Measurements from ENCODE around the gene EVC.
A peak's percentile ranks its signal among the peaks of the same experiment; 100 is the strongest.
"Not testable (repeated sequence)": the region's sequence is repeated elsewhere in the genome, so short reads cannot be mapped to it uniquely, and the experiment has no call there.

Gene EVC

DNA sequence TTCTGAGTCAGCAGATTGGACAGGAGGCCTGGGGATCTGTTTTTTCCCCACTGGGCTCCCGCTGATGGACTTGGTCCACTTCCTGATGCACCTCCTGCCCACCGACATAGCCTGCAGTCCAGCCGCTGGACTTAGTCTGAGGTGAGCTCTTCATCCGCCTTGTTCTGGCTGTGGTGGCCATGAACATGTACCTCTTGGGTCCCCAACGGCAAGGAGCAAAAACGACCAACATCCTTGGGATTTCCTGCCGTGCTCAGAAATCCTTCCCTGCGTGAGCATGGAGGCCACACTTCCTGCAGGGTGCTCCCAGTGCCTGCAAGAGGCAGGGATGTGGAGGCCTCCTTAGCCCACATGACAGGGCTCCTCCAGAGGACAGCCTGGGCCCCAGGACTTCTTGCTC is 105.1 kb downstream of the EVC start:
- no peak for DNase-seq (ENCODE audit: low spot score)

DNA sequence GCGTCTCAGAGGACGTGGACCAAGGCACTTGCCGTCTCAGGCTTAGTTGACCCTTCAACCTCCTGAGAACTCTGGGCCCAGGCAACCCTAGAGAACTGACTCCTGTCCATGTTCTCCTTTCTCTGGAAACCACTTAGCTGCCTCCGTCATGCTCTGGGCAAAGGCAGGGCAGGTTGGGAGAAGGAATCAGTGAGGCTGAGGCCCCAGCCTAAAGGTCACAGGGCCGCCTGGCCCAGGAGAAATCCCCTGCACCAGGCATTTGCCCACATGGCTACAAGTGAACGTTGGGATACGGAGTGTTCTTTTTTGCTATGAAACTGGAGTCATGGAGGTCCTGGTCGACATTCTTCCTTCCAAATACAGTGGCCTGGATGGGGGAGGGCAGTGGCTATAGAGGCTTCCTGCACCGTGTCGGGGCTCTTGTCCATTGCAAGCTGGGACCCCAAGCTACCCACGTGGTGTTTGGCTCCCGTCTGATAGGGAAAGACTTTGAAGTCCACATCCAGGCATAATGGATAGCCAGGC is 105.9 kb downstream of the EVC start:
- no peak for DNase-seq (ENCODE audit: low spot score)

DNA sequence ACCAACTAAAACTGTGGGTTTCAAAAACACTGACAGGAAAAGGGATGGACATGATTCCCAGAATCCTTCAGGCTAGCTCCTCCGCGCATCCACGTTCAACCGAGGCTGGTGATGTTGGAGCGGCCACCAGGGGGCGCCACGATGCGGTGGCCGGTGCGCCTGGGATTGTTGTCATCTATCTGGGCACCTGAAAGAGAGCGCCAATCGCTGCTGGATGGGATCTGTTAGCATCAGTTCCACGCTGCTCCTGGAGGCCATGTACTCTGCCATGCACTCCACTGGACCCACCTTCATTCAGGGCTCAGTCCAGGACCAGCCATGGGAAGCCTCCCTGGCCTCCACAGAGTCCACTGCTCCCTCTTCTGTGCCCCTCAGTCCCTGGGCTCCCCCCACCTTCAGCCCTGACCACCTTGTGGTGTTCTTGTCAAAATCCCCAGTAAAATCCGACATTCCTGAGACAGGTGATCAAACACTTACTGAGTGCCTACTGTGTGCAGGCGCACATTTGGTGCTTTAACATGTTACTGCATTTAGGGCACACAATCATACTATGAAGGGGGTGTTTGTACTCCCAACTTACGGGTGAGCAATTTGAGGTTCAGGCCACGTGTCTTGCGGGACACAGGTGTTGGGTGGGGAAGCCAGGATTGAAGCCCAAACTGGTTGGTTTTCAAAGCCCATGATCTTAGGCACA is 110.8 kb downstream of the EVC start:
- DNase-seq (ENCODE audit: low spot score): peak; percentile 7

DNA sequence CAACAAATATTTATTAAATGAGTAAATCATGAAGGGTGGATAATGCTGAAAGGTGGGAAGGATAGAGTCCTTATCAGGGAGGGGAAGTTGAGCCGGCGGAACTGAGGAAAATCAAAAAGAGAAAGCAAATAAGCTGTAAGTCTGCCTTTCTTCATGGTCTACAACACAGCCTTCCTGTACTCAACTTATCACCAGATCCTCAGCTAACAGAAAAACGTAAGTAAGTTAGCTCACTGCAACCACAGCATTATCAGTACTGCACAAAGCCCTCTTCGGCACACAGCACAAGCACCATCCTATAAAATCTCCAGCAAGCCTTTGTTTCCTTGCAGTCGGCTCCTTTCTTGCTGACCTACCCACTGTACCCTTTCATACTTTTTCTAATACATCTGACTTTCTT is 111.6 kb downstream of the EVC start:
- no peak for DNase-seq (ENCODE audit: low spot score)

DNA sequence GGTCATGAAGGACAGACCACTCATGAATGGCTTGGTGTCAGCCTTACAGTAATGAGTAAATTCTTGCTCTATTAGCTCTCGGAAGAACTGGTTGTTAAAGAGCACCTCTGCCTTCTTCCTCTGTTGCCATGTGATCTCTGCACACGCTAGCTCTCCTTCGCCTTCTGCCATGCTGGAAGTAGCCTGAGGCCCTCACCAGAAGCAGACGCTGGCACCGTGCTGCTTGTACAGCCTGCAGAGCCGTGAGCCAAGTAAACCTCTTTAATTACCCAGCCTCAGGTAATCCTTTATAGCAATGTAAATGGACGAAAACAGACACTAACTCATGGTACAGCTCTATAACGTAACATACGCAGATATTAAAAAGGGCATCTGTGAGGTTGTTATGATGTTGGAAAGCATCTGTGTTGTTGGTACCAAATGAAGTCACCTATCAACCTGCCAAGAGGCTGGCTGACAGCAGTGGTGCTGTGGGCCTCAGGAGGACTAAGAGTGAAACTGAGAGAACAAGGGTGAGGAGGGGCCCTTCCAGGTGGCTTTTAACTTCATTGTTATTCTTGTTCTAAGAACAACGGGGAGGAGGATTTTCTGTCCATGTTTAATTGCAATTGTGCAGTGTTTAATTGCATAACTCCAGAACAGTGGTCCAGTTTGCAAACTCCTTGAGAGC is 112.7 kb downstream of the EVC start:
- no peak for DNase-seq (ENCODE audit: low spot score)

DNA sequence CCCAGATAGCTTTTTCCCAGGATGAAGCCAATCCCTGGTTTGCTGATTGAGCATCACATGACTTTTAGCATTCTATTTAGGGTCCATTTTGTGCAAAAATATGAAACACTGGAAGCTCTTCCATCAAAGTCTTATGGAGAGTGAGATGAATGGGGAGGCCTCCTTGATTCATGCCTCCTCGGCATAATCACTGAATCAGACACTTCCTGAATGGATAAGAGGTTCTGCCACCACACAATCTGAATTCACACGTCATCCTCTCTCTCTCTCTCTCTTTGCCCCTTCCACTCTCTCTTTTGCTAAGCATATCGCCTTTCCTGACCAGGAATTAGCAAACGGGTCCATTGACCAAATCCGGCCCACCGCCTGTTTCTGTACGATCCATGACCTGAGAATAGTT is 113.2 kb downstream of the EVC start:
- no peak for DNase-seq (ENCODE audit: low spot score)

DNA sequence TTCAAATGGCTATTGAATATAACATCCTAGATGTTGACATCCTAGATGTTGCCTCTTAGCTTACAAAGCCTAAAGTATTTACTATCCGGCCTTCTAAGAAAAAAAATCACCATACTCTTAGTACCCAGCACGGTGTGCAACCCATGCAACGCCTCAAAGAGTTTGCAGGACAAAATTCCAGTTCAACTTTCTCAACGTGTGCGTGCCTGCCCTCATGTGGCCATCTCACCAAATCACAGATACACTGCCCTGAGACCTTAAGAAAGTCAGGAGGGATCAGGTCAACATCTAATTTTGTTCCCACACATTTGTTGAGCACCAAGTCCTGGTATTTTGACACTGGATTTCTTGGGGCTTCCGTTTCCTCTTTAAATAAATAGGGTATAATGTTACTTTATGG is 113.6 kb downstream of the EVC start:
- no peak for DNase-seq (ENCODE audit: low spot score)

DNA sequence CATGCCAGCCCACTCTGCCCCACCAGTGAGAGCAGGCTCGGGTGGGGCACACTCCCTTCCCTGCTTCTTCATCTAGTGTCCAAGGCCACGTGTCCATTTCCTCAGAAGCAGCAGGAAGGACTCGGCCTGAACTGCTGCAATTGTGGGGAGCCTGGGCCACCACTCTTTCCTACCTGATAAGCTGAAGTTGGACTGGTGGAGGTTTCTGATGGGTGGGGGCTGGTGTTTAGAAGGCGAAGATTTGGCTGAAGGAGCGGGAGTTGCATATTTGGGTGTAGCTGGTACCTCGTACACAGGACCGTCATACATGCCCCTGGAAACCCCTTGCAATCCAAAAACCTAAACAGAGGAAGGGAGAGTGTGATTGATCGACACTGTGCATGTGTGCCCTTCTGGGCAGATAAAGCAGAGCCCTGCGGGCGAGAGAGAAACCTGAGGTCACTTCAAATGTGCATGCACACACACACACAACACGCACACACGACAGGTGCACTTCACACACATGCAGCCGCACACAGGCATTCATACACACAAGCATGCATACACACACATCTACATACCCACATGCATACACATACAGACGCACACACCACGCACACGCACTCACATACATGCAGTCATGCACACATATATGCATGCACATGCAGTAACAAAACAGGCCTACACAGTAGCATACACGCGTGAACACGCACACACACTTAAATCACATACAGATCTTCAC is 114.5 kb downstream of the EVC start:
- no peak for DNase-seq (ENCODE audit: low spot score)

DNA sequence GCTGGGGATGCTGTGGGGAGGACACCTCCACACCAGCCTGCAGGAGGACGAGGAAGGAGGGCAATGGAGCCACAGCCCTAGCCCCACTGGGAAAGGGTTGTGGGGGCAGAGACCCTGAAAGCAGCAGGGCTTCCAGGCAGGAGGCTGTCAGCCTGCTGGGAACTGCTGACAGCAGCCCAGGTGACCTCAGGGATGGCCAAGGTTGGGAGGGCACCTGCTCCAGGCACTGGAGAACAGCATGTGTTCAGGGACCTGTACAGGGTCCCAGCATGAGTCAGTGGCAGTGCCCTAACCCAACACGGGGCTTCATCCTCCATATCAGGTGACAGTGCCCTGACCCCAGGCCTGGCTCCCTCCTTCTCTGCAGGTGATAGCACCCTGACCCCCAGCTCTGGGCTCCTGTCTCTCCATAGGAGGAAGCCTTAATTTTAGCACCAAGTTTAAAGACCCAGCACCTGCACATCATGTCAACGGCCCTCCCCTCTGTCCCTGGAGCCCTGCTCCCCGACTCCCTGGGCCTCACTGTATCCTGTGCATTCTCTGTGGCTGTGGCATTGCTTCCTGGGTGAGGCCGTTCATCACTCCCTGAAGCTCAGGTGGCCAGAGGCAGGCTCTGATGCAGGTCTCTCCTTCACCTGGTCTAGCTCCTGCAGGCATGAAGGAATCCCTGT is 115.6 kb downstream of the EVC start:
- no peak for DNase-seq (ENCODE audit: low spot score)

DNA sequence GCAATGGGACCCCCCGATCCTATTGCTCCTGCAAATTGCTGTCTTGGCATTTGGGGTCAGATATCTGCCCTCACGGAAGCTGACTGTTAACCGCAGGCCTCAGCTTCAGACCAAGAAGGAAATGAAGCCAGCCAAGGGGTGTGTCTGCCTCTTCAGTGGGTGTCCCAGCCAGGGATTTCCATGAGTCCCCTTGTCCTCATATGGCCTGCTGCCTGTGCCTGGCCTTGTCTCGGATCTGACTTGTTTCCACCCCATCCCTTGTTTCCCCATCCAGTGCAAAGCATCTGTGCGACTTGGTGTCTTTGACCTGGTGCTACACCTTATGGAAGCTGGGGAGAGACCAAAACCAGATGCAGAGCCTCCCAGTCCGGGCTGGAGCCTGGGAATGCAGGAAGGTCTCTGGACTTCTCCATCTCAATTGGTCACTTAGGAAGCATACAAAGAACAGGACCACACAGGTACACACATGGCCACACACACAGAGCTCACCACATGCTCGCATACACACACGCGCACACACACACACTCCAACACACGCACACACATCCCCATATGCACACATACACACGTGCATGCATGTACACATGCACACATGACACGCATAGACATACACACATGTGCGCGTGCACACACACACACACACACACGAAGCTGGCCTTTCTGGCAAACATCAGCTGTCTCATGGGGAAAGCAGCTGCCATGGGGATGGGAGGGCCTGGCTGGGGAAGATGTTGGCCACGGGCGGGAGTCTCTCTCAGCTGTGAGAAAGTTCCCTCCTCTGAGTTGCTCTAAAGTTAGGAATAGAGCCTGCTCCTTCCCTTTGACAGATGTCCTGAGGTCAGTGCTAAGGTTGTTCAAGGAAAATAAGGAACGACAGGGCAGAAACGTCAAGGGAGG is 116.4 kb downstream of the EVC start:
- no peak for DNase-seq (ENCODE audit: low spot score)

DNA sequence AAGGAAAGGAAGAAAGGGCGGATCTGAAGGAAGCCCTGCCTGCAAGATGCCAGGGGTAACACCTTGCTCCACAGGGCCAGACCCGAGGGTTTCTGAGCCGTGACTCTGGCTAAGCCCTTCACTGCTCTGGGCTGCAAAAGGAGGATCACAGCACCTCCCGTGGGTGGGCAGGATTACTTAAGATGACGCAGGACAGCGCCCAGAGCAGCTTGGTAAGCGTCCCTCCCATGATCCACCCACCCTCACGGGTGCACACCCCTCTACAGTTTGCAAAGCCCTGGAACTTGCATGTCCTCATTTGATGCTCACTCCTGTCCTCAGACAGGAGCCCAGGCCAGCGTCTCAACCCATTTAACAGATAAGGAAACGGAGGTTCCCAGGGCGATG is 117.0 kb downstream of the EVC start:
- no peak for DNase-seq (ENCODE audit: low spot score)

DNA sequence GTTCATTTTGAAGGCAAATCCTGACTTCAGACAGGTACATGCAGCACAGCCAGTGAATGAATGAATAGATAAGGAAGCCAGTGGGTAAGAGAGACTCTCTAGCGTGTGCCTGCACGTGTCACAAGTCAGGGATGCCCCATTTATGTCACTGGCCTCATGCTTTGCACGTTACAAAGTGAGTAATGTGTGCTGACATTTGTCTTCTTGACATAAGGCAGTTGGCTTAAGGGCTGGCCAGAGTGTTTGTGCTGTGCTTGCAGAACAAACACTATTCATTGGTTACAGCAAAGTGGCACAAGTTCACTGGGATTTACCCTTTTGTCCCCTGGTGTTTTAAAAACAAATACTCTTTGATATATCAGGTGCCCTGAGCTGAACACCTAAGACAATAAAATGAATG is 125.9 kb downstream of the EVC start:
- DNase-seq (ENCODE audit: low spot score): no peak

DNA sequence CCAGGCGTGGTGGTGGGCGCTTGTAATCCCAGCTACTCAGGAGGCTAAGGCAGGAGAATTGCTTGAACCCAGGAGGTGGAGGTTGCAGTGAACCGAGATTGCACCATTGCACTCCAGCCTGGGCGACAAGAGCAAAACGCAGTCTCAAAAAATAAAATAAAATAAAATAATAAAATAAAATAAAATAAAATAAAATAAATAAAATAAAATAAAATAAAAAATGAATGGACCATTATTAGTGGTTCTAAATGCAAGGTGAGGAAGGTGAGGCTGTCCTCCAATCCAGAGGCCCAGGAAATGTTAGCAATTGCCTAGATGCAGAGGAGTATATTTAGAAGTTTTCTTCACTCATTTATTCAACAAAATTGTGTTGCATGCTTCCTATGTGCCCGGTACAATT is 126.5 kb downstream of the EVC start:
- not testable (repeated sequence) for DNase-seq (ENCODE audit: low spot score)

DNA sequence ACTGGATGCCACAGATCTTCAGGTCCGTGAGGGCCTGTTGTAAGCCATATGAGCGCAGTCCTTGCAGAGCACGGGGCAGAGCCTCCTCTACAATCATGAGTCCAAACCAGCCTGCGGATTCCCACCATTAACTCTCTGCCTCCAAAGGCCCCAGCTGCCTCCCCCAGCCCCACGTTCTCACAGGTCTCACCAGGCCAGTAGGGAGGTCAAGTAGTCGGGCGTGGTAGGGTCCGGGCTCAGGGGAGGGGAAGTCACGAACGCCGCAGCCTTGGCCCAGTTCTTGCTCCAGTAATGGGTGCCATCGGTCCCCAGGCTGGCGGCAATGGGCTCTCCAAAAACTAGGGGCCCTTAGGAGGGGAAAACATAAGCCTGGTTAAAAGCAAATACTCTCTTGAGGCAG is 128.3 kb downstream of the EVC start:
- DNase-seq (ENCODE audit: low spot score): no peak

DNA sequence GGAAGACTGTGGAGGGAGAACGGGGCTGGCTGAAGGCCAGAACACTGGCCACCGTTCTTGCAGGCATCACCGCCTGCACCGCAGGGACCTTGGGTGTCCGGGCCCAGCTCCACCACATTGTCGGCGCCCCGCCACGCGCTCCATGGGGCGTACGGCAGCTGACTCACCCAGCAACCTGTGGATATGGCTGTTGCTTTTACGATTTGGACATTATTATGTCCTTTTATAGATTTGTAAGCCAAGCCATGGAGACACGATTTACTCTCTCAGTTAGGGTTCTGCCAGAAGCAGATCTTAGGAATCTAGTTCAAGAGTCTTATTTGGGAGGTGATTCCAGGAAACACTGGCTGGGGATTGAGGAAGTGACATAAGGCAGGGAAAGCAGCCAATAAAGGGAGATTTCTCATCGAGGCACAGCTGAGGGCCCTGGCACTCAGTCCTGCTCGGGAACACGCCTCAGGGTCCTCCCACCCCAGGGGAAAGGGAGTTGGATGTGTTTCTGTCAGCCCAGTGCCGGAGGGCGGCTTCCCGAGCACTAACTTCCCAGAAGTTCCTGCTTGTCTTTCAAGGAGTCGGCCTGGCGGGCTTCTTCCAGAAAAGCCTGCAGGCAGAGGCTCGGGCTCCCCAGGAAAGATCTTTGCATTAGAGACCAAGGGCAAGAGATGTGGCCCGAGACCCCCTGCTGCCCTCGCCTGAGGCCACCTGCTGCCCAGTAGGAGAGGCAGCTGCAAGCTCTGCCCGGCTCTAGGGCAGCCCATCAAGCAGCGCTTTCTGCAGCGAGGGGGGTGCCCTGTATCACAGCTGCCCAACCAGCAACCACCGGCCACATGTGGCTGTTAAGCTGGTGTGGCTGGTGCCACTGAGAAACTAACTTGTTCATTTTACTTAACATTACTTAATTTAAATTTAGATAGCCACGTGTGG is 129.0 kb downstream of the EVC start:
- DNase-seq (ENCODE audit: low spot score): no peak

DNA sequence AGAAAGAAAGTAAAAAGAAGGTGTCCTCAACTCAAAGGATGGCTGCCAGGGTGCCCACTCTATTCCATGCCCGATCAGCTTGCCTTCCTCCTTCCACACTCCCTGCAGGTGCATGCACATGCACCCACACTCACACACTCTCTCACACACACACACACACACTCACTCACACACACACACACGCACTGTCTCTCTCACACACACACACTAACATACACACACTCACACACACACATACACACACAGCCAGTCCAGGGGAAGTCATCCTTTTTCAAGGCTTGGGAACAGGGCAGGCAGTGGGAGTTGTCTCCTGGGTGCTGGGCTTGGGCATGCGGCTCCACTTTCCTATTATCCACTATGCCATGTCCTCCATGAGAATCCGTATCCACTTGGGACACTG is 131.5 kb downstream of the EVC start:
- no peak for DNase-seq (ENCODE audit: low spot score)

DNA sequence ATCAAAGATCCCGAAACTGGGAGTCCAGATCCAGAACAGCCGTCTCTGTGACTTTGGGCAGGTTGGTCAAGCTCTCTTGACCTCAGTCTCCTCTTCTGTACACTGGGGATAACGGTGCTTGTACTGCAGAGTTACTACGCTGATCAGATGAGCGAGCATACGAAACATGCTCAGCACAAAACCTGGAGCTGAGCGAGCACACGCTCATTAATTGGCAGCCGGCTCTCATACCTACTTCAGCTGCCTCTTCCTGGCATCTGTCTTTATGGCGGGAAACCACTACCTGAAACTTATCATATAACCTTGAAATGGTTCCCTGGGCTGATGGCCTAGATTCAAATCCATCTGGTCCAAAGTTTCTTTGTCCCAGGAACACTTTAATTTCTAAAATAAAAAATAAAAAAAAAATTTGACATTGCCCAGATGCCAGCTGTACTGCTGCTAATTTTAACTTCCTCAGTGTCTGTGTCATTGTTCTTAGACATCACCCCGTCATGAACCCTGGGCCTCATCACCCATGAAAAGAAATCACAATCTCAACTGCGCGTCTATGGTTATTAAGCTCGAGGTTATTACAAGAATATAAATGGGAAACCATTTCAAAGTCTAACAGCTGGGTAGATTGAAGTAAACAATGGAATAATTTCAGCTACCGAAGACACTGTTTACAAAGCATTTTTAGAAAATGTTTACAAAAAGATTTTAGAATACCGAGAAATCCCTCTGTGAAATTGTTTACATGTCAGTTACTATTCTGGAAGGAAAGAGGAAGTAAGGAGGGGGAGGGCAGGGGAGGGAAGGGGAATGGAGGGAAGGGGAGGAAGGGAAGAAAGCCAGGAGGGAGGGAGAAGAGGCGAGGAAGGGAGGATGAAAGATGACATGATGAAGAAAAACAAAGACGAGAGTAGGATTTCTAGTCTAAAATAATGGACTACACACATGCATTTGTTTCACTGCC is 132.9 kb downstream of the EVC start:
- no peak for DNase-seq (ENCODE audit: low spot score)

DNA sequence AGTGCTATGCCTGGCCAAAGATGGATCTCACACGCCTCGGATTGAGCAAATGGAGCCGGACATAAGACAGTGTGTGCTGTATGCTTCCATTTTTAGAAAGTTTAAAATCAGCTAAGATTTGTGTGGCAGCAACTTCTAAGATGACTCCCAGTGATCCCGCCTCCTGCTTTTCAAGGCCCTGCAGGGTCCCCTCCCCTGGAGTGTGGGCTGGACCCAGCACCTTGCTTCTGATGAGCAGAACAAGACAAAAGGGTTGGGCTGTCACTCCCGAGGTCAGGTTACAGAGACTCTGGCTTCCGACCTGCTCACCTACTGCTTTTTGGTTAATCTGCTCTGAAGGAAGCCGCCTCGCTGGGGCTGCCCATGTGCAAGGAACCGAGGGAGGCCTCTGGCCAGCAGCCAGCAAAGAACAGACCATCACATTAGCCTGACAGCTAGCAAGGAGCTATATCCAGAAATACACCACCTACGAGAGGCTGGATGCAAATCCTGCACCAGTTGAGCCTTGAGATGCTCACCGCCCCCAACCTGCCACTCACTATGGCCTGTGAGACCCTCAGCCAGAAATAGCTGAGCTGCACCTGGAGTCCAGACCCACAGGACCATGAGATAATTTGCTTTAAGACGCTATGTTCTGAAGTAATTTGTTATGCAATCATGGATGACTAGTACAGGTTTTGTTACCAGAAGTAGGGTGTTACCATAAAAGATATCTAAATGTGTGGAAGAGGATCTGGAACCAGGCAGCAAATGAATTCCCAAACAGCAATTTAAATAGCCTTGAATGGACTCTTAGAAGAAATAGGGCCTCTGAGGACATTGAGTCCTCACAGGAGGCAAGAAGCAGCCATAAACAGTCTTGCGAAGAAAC is 134.3 kb downstream of the EVC start:
- DNase-seq (ENCODE audit: low spot score): no peak
